GM19025 (cell line): ENCODE measurements around the gene ZNF574.

Experiments used
- ATAC-seq: cut with Tn5 transposase; IDR thresholded peaks from one replicate; pipeline ENCODE4 v1.9.1; 2021; ENCODE audit warnings: mild to moderate bottlenecking, low read depth, moderate library complexity; ENCODE audit not compliant: unreplicated experiment

ZNF574 gene

GRCh38 chr19:42121036-42121621, 45.2 kb downstream of the ZNF574 start:
- no peak for ATAC-seq

- ATAC-seq = no peak
Observed at GRCh38 chr19:42121656-42122069, 45.7 kb downstream of the ZNF574 start.

GRCh38 chr19:42122691-42123607, 47.0 kb downstream of the ZNF574 start:
- no peak for ATAC-seq

- ATAC-seq = no peak
Observed at GRCh38 chr19:42123765-42124164, 47.8 kb downstream of the ZNF574 start.

GRCh38 chr19:42124386-42124901, 48.5 kb downstream of the ZNF574 start:
- ATAC-seq = no peak

GRCh38 chr19:42125536-42125935, 49.6 kb downstream of the ZNF574 start:
- ATAC-seq = no peak

- no peak for ATAC-seq
Observed at GRCh38 chr19:42126574-42126973, 50.6 kb downstream of the ZNF574 start.

GRCh38 chr19:42129399-42130253, 53.7 kb downstream of the ZNF574 start:
- ATAC-seq = peak; percentile 55

GRCh38 chr19:42130254-42130573, 54.2 kb downstream of the ZNF574 start:
- ATAC-seq = no peak
